GM21367 (cell line): ENCODE data around the gene TBATA.

ENCODE experiments used
- ATAC-seq: cut with Tn5 transposase; IDR thresholded peaks from one replicate; pipeline ENCODE4 v1.9.1; 2021; ENCODE audit not compliant: unreplicated experiment

Gene TBATA

DNA sequence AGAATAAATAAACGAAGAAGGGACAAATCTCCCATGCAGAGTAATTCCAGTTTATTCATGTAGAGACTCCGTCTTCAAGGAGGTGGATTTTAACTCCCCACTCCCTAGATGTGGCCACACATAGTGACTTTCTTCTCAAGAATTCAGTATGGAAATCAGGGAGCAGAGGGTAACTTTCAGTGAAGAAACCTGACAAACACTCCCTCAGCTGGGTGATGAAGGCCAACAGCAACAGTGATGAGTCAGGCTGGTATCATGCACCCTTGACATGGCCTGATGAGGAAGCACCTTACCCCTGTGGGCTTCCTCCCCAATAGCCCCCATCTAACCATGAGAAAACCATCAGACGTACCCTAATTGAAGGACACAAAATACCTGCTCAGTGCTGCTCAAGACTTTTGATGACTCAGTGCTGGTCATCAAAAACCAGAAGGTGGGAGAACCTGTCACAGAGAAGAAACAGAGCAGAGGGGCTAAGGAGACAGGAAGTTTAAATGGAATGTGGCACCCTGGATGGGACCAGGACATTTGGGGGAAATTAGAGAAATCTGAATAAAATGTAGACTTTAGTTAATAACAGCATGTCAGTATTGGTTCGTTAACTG, 62.3 kb downstream of the TBATA start:
- no peak for ATAC-seq
